ENCODE data around the gene ANLN. TPM values are rescaled to one million over a fixed set of nuclear protein-coding genes. Genes with fewer than 3 reads are reported as not detected.

ANLN gene
- total RNA-seq, 1 donor from 2014 or later, result 18.9 TPM

DNA sequence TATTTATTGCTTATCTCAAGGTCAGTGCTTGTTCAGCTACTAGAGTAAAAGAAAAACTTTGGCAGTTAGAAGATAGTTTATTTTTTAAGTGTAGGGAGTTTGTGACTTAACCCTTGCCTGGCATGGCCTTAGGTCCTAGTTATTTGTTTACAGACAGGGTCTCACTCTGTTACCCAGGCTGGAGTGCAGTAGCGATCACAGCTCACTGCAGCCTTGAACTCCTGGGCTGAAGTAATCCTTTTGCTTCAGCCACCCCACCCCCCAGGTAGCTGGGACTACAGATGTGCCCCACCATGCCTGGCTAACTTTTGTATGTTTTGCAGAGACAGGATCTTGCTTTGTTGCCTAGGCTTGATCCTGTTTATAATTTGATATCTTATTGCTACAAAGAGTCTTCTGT is 4.2 kb downstream of the ANLN start:
- TF ChIP-seq CTCF (IDR thresholded peaks at IDR 0.05), result no peak
- no peak for TF ChIP-seq POLR2AphosphoS5 (IDR thresholded peaks at IDR 0.05; ENCODE audit: insufficient read depth in 1 of 2, low read depth in 1 of 2)
- TF ChIP-seq POLR2A (IDR thresholded peaks at IDR 0.05), result no peak
- intact Hi-C loops (cut with DNase I), result no loop called here
- Histone ChIP-seq H3K4me1 (peaks cover 19% of the 10 kb centered on the region), H3K4me3 (no peak overlapping the region), H3K36me3 (no peaks in the 10 kb centered on the region), H3K27me3 (no peaks in the 10 kb centered on the region), H3K9me3 (no peaks in the 10 kb centered on the region), H3K27ac (no peak overlapping the region)
- no peak for DNase-seq (ENCODE audit: extremely low spot score in 2 of 2)

DNA sequence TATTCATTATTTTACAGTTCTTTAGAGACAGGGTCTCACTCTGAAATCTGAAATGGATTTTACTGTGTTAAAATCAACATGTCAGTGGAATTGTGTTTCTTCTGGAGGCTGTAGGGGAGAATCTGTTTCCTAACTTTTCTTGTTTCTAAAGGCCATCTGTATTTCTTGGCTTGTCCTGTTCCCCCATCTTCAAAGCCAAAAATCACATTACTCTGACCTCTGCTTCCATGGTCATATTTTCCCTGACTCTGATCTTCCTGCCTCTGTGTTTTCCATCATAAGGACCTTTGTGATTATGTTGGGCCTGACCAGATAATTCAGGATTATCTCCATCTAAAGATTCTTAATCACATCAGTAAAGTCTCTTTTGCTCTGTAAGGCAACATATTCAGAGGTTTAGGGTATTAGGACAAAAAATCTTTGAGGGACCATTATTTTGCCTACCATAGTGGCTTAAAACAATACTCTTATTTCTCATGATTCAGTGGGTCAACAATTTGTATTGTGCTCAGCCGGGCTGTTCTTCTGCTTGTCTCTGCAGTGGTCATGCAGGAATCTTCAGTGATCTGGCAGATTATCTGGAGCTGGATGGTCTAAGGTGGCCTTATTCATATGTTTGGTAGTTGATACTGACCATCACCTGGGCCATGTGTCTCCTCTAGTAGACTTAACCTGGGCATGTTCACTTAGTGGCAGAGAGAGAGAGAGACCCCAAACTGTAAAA is 5.7 kb downstream of the ANLN start:
- Histone ChIP-seq H3K36me3 (no peaks in the 10 kb centered on the region), H3K4me3 (no peak overlapping the region), H3K9me3 (no peaks in the 10 kb centered on the region), H3K27ac (no peak overlapping the region), H3K27me3 (no peaks in the 10 kb centered on the region), H3K4me1 (peaks cover 10% of the 10 kb centered on the region)
- intact Hi-C loops (cut with DNase I), result no loop called here
- no peak for TF ChIP-seq CTCF (IDR thresholded peaks at IDR 0.05)
- no peak for TF ChIP-seq POLR2A (IDR thresholded peaks at IDR 0.05)
- no peak for TF ChIP-seq POLR2AphosphoS5 (IDR thresholded peaks at IDR 0.05; ENCODE audit: insufficient read depth in 1 of 2, low read depth in 1 of 2)
- DNase-seq (ENCODE audit: extremely low spot score in 2 of 2), result no peak

GRCh38 chr7:36396150-36396549 is 6.5 kb downstream of the ANLN start:
- H3K27me3 ChIP-seq, result no peaks in the 10 kb centered on the region
- no peak for DNase-seq (ENCODE audit: extremely low spot score in 2 of 2)

DNA sequence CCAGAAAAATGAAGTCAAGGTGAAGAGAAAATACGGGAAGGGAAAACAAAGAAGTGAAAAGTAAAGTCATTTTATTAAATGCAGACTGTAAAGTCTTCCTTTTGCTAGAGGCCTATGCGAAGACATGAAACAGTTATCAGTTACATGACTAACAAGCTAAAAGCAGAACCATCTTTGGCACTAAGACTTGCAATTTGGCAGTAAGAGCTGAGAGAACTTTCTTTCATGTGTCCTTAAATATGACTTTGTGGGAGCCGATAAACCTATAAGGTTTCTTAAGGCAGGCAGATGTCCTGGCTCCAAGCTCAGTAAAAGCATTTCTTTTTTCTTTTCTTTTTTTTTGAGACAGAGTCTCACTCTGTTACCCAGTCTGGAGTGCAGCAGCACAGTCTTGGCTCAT is 10.4 kb downstream of the ANLN start:
- Histone ChIP-seq H3K4me3 (no peak overlapping the region), H3K9me3 (no peaks in the 10 kb centered on the region), H3K36me3 (no peaks in the 10 kb centered on the region), H3K4me1 (no peaks in the 10 kb centered on the region), H3K27me3 (no peaks in the 10 kb centered on the region), H3K27ac (no peak overlapping the region)
- intact Hi-C loops (cut with DNase I), result no loop called here
- TF ChIP-seq POLR2A (IDR thresholded peaks at IDR 0.05), result no peak
- no peak for TF ChIP-seq CTCF (IDR thresholded peaks at IDR 0.05)
- no peak for TF ChIP-seq POLR2AphosphoS5 (IDR thresholded peaks at IDR 0.05; ENCODE audit: insufficient read depth in 1 of 2, low read depth in 1 of 2)
- DNase-seq (ENCODE audit: extremely low spot score in 2 of 2), result no peak

More at GRCh38 chr7:36396150-36396549, 6.5 kb downstream of the ANLN start:
- Histone ChIP-seq H3K27ac (no peak overlapping the region), H3K36me3 (no peaks in the 10 kb centered on the region), H3K9me3 (no peaks in the 10 kb centered on the region), H3K4me1 (peaks cover 2% of the 10 kb centered on the region), H3K4me3 (no peak overlapping the region)
- intact Hi-C loops (cut with DNase I), result no loop called here
- TF ChIP-seq POLR2A (IDR thresholded peaks at IDR 0.05) (no peak), CTCF (IDR thresholded peaks at IDR 0.05) (no peak), POLR2AphosphoS5 (IDR thresholded peaks at IDR 0.05; ENCODE audit: insufficient read depth in 1 of 2, low read depth in 1 of 2) (no peak)

- Histone ChIP-seq H3K4me1 (no peaks in the 10 kb centered on the region), H3K27me3 (no peaks in the 10 kb centered on the region), H3K4me3 (no peak overlapping the region), H3K36me3 (no peaks in the 10 kb centered on the region), H3K9me3 (no peaks in the 10 kb centered on the region), H3K27ac (no peak overlapping the region)
- intact Hi-C loops (cut with DNase I), result no loop called here
- DNase-seq (ENCODE audit: extremely low spot score in 2 of 2), result no peak
- TF ChIP-seq POLR2AphosphoS5 (IDR thresholded peaks at IDR 0.05; ENCODE audit: insufficient read depth in 1 of 2, low read depth in 1 of 2) (no peak), POLR2A (IDR thresholded peaks at IDR 0.05) (no peak), CTCF (IDR thresholded peaks at IDR 0.05) (no peak)
Observed at GRCh38 chr7:36400606-36401005, 10.9 kb downstream of the ANLN start.
